Aortic smooth muscle cell (primary cell): ENCODE results near the gene PCDHGA3. TPM values are rescaled to one million over a fixed set of nuclear protein-coding genes. Genes with fewer than 3 reads are reported as not detected.

ENCODE experiments used
- total RNA-seq: library from RNA; depleted of rRNA; stranded (reverse); fragments of >200 nt; gene quantifications from 2 replicates; pipeline ENCODE4 v1.2.3, GENCODE V29; 2014

Gene PCDHGA3
- total RNA-seq, 1 donor from 2014 or later = 2.9 TPM

Other genes starting within 250 kb of the PCDHGA3 start
- 1.7 and 3.8 TPM in 2 replicates for gene PCDHB2, start 249.2 kb upstream of the PCDHGA3 start, total RNA-seq
- 0.81 and 1.3 TPM in 2 replicates for gene PCDHB3, start 243.4 kb upstream of the PCDHGA3 start, total RNA-seq
- gene PCDHB4, start 222.0 kb upstream of the PCDHGA3 start, total RNA-seq = 0.68 and 0.79 TPM in 2 replicates
- 1.4 and 1.8 TPM in 2 replicates for gene PCDHB5, start 208.6 kb upstream of the PCDHGA3 start, total RNA-seq
- 0.13 and 0.37 TPM in 2 replicates for gene PCDHB6, start 193.8 kb upstream of the PCDHGA3 start, total RNA-seq
- gene PCDHB7, start 171.2 kb upstream of the PCDHGA3 start, total RNA-seq = 0.79 and 1.1 TPM in 2 replicates
- gene PCDHB8, start 166.0 kb upstream of the PCDHGA3 start, total RNA-seq = 0.62 and 1.1 TPM in 2 replicates
- 1.8 and 1.9 TPM in 2 replicates for gene PCDHB16, start 161.4 kb upstream of the PCDHGA3 start, total RNA-seq
- gene PCDHB9, start 156.7 kb upstream of the PCDHGA3 start, total RNA-seq = 0.40 and 0.44 TPM in 2 replicates
- gene PCDHB10, start 151.5 kb upstream of the PCDHGA3 start, total RNA-seq = 0.66 and 1.1 TPM in 2 replicates
- 0.44 and 0.53 TPM in 2 replicates for gene PCDHB11, start 144.2 kb upstream of the PCDHGA3 start, total RNA-seq
- 0.25 and 0.40 TPM in 2 replicates for gene PCDHB12, start 135.1 kb upstream of the PCDHGA3 start, total RNA-seq
- 0.81 and 1.1 TPM in 2 replicates for gene PCDHB13, start 129.9 kb upstream of the PCDHGA3 start, total RNA-seq
- 0.92 and 1.1 TPM in 2 replicates for gene PCDHB14, start 120.5 kb upstream of the PCDHGA3 start, total RNA-seq
- gene PCDHB15, start 98.4 kb upstream of the PCDHGA3 start, total RNA-seq = 0.53 and 0.56 TPM in 2 replicates
- gene SLC25A2, start 39.8 kb upstream of the PCDHGA3 start, total RNA-seq = 0.13 and 0.31 TPM in 2 replicates
- gene TAF7, start 23.0 kb upstream of the PCDHGA3 start, total RNA-seq = 81.0 and 83.9 TPM in 2 replicates
- gene PCDHGA1, start 13.3 kb upstream of the PCDHGA3 start, total RNA-seq = 1.1 TPM in 2 replicates
- 1.7 and 2.5 TPM in 2 replicates for gene PCDHGA2, start 5.1 kb upstream of the PCDHGA3 start, total RNA-seq
- gene PCDHGB1, start 6.3 kb downstream of the PCDHGA3 start, total RNA-seq = 1.8 and 4.3 TPM in 2 replicates
- gene PCDHGA4, start 11.2 kb downstream of the PCDHGA3 start, total RNA-seq = 4.0 and 7.5 TPM in 2 replicates
- 3.4 and 5.9 TPM in 2 replicates for gene PCDHGB2, start 16.2 kb downstream of the PCDHGA3 start, total RNA-seq
- gene PCDHGA5, start 20.3 kb downstream of the PCDHGA3 start, total RNA-seq = 1.5 and 2.7 TPM in 2 replicates
- gene PCDHGB3, start 26.4 kb downstream of the PCDHGA3 start, total RNA-seq = 5.7 and 8.4 TPM in 2 replicates
- 3.3 and 5.3 TPM in 2 replicates for gene PCDHGA6, start 30.1 kb downstream of the PCDHGA3 start, total RNA-seq
- gene PCDHGA7, start 38.9 kb downstream of the PCDHGA3 start, total RNA-seq = 3.4 and 4.8 TPM in 2 replicates
- gene PCDHGB4, start 43.9 kb downstream of the PCDHGA3 start, total RNA-seq = 20.1 and 26.5 TPM in 2 replicates
- gene PCDHGA8, start 48.8 kb downstream of the PCDHGA3 start, total RNA-seq = 2.2 and 3.9 TPM in 2 replicates
- 21.0 and 29.1 TPM in 2 replicates for gene PCDHGB5, start 54.1 kb downstream of the PCDHGA3 start, total RNA-seq
- 2.9 and 5.7 TPM in 2 replicates for gene PCDHGA9, start 58.9 kb downstream of the PCDHGA3 start, total RNA-seq
- gene PCDHGB6, start 64.2 kb downstream of the PCDHGA3 start, total RNA-seq = 3.3 and 4.7 TPM in 2 replicates
- gene PCDHGA10, start 69.2 kb downstream of the PCDHGA3 start, total RNA-seq = 5.3 and 7.5 TPM in 2 replicates
- 9.1 and 17.3 TPM in 2 replicates for gene PCDHGB7, start 73.8 kb downstream of the PCDHGA3 start, total RNA-seq
- 11.0 and 18.2 TPM in 2 replicates for gene PCDHGA11, start 77.2 kb downstream of the PCDHGA3 start, total RNA-seq
- 17.6 and 22.3 TPM in 2 replicates for gene PCDHGA12, start 86.7 kb downstream of the PCDHGA3 start, total RNA-seq
- gene PCDHGC3, start 132.1 kb downstream of the PCDHGA3 start, total RNA-seq = 72.0 and 83.4 TPM in 2 replicates
- gene PCDHGC4, start 141.2 kb downstream of the PCDHGA3 start, total RNA-seq = 2.0 and 3.2 TPM in 2 replicates
- 3.4 and 4.7 TPM in 2 replicates for gene PCDHGC5, start 145.3 kb downstream of the PCDHGA3 start, total RNA-seq